Right ventricle myocardium inferior (tissue), 1 donor: ENCODE data around the gene APPL1. TPM values are rescaled to one million over a fixed set of nuclear protein-coding genes. Genes with fewer than 3 reads are reported as not detected.

Experiments used
- ATAC-seq: fragments of 200-7000 bp; cut with Tn5 transposase; one replicate; pipeline ENCODE4 v1.9.1; 2020; ENCODE audit warnings: mild to moderate bottlenecking, moderate library complexity
- DNase-seq: peaks from one replicate; pipeline ENCODE4 v3.0.0; 2021; ENCODE audit errors: missing footprints
- intact Hi-C: fragments of 100-400 bp; cut with DNase I; formaldehyde crosslinking; loops from one replicate; pipeline ENCODE4 v1.11.0; 2022
- long read RNA-seq: library from polyadenylated mRNA; unstranded; transcript quantifications from one replicate; pipeline ENCODE4 v2.0.0, GENCODE V29; 2021
- total RNA-seq: library from RNA; stranded (reverse); fragmentation: NEBNext Ultra II Directional; extraction: Animal tissue kit (Norgen Biotek cat#: 25700); gene quantifications from one replicate; pipeline ENCODE4 v1.2.1, GENCODE V29; 2021
- donor health status: DM: no; HTN: yes; CAD: no; lungs with severe emphysema.

The APPL1 gene, protein sequence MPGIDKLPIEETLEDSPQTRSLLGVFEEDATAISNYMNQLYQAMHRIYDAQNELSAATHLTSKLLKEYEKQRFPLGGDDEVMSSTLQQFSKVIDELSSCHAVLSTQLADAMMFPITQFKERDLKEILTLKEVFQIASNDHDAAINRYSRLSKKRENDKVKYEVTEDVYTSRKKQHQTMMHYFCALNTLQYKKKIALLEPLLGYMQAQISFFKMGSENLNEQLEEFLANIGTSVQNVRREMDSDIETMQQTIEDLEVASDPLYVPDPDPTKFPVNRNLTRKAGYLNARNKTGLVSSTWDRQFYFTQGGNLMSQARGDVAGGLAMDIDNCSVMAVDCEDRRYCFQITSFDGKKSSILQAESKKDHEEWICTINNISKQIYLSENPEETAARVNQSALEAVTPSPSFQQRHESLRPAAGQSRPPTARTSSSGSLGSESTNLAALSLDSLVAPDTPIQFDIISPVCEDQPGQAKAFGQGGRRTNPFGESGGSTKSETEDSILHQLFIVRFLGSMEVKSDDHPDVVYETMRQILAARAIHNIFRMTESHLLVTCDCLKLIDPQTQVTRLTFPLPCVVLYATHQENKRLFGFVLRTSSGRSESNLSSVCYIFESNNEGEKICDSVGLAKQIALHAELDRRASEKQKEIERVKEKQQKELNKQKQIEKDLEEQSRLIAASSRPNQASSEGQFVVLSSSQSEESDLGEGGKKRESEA
- total RNA-seq, result 43.6 TPM
- long read RNA-seq, full-length matches to known transcripts, result 10 of 24 reads
- long read RNA-seq, partial matches to known transcripts, result 8 of 24 reads
- long read RNA-seq, other reads (novel, unspliced or antisense), result 6 of 24 reads

DNA sequence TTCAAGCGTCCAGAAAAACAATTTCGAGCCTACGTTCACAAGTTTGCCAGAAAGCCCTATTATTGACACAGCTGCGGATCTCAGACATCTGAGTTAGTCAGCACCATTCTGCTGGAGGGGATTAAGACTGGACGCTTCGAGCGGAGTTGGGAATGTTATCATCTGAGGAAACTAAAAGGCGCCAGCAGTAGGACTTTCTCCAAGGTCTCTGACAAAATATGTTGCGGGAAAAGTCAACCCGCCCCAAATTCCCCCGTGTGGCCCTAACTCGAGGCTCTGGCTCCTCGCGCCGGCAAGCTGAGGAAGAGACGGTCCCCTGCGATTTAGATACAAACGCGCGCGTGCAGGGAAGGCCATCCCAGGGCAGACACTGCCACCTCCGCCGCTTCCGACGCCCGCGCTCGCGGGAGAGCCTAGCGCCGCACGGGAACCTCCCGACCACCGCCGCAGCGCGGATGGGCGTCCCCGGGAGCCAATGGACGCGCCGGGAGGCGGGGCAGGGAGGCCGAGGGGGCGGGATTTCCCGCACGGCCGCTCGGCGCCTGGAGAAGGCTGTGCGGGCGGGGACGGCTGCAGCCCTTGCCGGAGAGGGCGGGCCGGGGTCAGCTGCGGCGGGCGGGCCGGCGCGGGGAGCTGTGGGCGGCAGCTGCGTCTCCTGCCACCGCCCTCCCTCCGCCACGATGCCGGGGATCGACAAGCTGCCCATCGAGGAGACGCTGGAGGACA lies at the start of gene APPL1:
Gene APPL1 (plus strand): TSS at position 526 of the 726 bp plus-strand sequence. CDS start 155 bp downstream, at position 681.
- peak; percentile 99 for ATAC-seq
- intact Hi-C loops, result loop anchor here (2.0 to 5.0 kb wide), 3 partner anchors 57 to 530 kb away; partner anchors contain the start of gene SLMAP

DNA sequence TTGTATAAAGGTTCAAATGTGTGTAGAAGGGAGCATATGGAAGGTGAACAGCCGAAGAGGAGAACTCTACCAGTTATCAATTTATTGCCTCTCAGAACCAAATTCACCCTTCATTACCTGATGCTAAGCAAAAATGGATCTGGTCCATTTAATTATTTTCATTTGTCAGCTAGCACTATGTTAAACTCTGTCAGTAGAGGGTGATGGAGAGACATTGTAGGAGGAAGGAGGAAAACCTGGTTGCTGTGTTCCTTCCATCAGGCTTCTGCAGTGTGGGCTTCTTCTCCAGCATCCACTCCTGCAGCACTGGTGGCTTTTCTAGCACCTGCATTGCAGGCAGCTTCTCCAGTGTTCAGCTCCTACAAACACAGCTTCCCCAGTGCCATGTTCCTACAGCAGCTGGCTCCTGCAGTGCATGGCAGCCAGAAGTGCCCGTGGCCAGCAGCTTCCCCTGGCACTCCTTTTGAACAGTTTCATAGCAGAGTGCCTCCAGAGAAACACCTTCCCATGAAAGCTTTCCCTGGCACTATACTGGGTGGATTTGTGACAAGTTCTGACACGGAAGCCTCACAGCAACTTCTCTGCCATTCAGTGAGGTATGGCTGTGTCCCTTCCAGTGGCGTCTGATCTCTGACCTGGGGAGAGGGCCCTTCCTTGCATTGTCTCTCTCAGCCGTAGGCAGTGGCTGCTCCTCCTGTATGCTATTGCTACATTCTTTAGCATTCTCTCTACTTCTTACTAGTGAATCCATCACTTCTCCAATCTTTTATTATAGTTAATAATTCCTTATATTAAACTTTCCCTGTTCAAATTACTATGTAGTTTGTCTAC lies 47.7 kb upstream of the APPL1 start:
- DNase-seq (no peak), ATAC-seq (no peak)
- intact Hi-C loops, result no loop called here

More for the DNA sequence above, at the start of gene APPL1:
- DNase-seq, result peak; percentile 96

DNA sequence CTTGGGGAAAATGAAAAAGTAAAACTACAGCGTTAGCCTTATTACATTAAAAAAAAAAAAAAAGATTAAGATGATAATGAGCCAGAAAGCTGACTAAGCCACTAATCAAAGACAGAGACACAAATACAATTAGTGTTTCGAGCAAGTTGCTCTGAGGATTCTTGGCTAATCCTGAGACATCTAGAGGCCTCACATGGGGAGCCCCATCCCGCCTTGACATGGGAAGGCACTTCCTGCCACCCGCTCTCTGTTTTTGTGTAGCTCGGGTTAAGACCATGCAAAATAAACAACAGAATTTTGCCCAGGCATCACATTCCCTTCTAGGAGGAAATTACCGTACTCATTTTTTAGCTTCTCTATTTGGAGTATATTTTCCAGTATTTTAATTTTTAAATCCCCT lies 43.0 kb upstream of the APPL1 start:
- ATAC-seq (no peak), DNase-seq (no peak)
- intact Hi-C loops, result no loop called here

DNA sequence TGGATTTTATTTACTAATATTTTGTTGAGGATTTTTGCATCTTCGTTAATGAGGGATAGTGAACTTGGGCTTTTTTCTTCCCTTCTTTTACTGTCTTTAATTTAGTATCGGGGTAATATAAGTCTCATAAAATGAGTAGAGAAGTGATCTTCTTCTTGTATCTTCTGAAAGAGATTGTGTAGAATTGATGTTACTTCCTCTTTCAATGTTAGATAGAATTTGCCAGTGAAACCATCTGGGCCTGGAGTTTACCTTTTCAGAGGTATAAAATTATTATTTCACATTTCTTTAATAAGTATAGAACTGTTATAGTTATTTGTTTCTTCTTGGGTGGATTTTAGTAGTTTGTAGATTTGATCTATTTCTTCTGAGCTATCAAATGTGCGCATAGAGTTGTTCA lies 35.5 kb upstream of the APPL1 start:
- DNase-seq (no peak), ATAC-seq (no peak)
- intact Hi-C loops, result no loop called here

DNA sequence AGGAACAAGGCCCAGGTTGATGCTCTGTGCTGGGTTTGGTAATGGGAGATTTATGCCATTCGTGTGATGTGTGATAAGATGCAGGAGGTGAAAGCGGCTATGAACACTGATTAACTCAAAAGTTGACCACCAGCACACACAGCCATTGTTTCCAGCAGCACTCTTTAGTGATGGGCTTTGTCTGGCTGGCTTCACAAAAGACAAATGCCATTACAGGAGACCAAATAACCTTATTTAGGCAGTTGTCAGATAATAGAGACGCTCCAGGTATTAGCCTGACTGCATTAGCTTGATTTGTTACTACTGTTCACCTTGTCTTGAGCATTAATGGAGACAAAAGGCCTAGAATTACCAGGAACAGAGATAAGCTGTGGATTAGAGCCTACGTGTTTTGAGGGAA lies 32.9 kb upstream of the APPL1 start:
- no peak for ATAC-seq
- no peak for DNase-seq
- intact Hi-C loops, result no loop called here

DNA sequence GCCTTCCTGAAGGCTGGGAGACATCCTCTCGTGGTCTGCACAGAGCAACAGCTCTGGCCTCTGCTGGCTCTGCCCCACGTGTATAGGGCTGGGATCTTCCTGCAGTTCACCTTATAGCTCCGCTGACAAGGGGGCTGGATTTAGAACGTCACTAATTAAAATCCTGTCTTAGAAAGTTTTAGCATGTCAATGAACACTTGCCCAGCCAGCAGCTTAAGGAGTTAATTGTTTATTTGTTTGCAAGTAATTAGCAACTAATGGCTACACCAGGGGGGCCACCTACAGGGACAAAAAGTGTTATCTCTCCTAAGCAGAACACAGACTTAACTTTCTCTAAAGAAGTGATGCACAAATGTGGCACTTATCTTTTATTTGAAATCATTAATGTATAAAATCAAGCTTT lies 27.6 kb upstream of the APPL1 start, which contains the start of gene HESX1:
Gene HESX1 (minus strand): TSS at position 84 of the 403 bp plus-strand sequence. CDS start 60 bp downstream, at position 24.
- intact Hi-C loops, result no loop called here
- ATAC-seq, result no peak
- DNase-seq, result no peak

DNA sequence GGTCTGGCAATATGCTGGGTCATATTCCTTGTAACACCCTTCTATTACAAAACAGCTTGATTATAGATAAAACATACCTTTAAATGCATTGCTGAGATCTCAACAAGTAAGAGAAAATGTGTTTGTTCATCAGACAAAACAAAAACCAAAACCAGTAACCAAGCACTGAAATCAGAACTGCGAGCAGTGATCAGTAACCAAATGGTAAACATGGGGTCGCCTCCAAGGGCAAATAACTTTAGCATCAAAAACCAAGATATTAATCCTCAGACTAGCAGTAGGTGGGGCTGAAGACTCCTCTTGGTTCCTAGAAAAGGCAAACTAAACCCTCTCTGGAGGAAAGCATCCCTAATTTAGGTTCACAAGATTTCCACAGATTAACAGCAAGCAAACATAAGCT lies 21.1 kb upstream of the APPL1 start:
- no peak for ATAC-seq
- DNase-seq, result no peak
- intact Hi-C loops, result no loop called here

DNA sequence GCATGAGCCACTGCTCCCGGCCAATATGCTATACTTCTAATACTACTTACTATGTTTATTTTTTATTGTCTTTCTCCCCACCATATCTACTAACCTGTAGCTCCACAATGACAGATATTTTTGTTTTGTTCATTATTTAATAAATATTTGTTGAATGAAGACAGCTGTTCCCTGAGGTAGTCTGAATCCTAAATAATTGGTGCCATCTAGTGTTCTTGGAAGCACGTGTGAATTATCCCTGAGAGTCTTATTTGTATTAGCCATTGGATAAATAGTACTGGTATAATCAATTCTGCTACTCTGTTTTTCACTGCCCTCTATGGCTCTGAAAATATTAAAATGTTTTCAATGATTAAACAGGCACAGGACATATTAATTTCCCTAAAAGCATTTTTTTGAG lies 5.6 kb upstream of the APPL1 start:
- ATAC-seq, result peak; percentile 52
- intact Hi-C loops, result loop anchor here (5.0 kb wide), 1 partner anchor 230 kb away; no protein-coding TSS in a partner anchor

DNA sequence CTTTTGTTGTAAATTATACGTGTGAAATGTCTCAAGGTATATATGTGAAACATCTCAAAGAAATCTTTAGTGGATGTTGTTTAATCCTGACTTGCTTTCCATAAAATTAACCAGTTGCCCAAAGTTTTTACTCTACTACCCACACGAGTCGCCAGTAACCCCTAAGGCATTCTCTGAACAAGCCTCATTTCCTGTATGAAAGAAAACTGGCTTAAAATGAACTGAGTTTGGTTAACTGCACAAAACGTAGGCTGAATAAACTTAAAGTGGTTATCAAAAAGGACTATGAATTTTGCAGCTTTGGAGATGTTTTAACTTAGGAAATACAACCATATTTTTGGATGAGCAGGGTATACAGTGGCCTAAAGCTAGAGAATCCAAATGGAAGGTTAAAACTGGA lies 2.7 kb upstream of the APPL1 start:
- ATAC-seq (no peak), DNase-seq (no peak)
- intact Hi-C loops, result loop anchor here (5.0 kb wide), 2 partner anchors 233 to 532 kb away; partner anchors contain the start of gene SLMAP

More for the DNA sequence above, 5.6 kb upstream of the APPL1 start:
- no peak for DNase-seq

DNA sequence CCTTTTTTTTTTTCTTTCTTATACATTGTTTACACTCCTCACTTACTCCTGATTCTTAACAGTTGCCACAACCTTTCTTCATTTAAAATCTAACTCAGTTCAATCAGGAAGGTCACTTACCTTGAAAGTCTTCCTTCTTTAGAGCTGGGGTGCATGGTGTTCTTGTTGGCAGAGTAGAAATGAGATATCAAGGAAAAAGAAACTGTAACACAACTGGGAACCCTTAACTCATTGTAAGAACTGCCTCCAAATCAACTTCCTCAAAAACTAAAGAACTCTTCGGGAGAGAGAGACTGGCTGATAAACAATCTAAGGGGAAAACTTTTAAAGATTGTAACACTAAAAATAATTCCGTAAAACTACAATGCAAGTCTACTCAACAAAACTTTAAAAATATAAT lies 1.4 kb upstream of the APPL1 start:
- ATAC-seq (no peak), DNase-seq (no peak)
- intact Hi-C loops, result loop anchor here (2.0 to 5.0 kb wide), 3 partner anchors 55 to 531 kb away; partner anchors contain the start of gene SLMAP

DNA sequence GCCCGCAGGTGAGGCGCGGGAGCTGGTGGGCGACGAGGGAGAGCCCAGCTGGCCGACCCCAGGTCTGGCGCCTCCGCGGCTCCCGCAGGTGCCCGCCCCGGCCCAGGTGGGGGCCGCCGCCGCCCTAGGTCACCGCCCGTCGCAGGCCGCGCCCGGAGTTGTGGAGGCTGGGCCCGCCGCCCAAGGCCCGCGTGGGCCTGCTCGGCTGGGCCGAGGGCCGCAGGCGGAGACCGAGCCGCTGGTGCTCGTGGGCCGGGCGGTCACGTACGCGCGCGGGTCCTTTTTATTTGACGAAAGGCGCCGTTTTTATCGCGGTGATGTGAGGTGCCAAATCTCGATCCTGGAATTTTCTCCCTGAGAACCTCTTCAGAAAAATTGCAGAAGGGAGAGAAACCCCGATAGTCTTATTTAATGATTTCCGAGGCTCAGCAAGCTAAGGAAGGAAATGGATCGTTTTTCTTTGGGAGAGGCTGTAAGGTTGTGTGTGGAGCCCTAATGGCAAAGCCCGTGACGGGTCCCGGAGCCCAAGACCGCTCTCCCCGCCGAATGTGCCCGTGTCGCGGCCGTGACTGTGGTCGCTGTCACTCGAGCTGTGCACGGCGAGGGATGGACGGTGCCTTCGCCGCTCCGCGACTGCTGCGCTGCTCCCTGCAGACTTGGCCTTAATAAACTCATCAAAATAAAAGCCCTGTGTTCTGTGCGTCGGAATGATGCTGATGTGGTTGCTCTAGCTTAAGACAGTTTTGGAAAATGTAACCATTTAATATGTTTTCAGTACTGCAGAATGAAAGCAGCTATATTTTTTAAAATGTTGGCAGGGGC lies 612 bp downstream of the APPL1 start:
- ATAC-seq (peak; percentile 70), DNase-seq (peak; percentile 80)
- intact Hi-C loops, result loop anchor here (2.0 to 5.0 kb wide), 3 partner anchors 57 to 529 kb away; partner anchors contain the start of gene SLMAP

DNA sequence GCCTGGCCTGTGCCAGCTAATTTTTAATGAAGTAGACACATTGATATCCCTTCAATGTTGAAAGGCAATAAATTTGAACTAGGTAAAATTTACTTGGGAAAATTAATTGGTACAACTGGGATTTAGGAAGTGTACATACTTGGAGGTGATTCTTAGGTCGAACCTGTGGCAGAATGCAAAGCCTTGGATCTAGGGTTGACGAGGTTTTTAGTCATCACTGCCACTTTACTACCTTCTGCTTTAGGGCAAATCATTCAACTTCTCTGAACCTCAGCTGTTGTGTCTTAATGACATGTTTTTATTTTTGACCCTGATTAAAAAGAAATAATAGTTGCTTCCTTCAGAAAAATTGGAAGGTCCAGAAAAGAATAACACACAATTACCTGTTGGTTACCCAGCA lies 2.5 kb downstream of the APPL1 start:
- intact Hi-C loops, result no loop called here
- no peak for DNase-seq
- no peak for ATAC-seq

DNA sequence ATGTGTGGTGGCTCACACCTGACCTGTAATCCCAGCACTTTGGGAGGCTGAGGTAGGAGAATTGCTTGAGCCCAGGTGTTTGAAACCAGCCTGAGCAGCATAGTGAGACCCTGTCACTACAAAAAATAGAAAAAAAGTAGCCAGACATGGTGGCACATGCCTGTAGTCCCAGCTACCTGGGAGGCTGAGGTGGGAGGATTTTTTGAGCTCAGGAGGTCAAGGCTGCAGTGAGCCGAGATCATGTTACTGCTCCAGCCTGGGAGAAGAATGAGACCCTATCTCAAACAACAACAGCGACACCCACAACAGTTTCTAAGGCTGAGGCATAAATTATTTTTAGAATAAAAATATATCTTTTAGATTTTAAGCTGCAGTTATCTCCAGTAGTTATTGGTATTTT lies 6.3 kb downstream of the APPL1 start:
- intact Hi-C loops, result no loop called here
- no peak for ATAC-seq
- no peak for DNase-seq

DNA sequence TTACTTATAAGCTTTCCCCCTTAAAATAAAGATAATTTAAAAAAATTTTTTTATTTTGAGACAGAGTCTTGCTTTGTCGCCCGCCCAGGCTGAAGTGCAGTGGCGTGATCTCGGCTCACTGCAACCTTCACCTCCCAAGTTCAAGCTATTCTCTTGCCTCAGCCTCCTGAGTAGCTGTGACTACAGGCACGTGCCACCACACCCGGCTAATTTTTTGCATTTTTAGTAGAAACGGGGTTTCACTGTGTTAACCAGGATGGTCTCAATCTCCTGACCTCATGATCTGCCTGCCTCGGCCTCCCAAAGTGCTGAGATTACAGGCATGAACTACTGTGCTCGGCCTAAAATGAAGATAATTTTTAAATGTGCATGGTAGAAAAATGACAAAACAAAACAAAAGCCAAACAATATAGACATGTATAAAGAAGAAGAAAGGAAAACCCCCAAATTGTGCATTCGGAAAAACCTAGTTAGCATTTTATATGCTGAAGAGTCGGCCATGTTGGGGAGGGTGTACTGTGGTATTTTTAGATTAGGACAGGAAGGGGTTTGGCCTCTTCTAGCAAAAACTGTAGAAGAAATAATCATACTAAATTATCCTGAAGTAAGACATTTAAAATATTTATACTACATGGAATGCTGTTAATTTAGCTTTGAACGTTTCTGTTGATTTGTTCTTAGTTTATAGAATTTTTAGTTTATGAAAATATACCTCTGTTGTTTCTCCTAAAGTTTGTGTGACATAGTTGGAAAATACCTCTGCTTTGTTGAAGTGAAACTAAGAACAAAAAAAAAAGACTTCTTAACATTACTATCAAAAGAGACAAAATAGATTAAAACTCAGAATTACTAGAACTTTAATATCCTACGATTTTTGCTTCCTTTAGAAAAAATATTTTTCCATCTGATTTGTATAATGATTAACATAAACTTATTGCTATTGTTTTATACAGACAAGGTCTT lies 7.4 kb downstream of the APPL1 start:
- intact Hi-C loops, result no loop called here
- ATAC-seq (no peak), DNase-seq (no peak)

DNA sequence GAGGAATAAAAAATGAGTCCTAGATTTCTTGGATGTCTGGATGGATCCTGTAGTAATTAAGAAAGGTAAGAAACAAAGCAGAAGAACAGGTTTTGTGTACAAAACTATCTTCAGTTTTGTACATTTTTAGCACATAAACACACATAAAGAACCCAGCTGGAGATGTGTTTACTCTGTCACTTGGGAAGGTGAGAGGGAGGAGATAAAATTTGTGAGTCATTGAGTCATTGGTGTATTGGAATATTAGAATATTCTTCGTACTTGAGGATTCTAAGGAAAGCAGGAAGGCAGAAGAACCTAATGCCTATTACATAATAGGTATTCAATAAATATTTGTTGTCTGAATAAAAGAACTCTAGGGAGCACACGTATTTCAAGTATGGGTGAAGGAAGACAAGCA lies 17.4 kb downstream of the APPL1 start:
- intact Hi-C loops, result no loop called here
- no peak for DNase-seq
- no peak for ATAC-seq

DNA sequence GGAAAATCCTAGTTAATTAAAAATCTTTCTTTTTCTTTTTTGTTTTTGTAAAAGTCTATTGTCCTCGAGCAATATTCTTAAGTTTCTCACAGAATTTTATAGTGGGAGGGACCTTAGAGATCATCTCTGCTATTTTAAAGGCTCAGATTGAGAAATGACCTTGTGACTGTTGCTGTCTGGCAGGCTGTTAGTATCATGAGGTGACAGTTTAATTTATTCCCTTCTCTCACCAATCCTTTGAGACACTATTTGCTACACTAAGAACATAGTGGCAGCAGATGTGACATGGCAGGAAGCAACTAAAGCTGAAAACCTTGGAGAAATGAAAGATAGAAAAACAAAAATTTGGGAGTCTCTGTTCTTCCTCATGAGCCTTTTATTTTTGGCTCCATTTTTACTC lies 24.9 kb downstream of the APPL1 start:
- ATAC-seq, result peak; percentile 66
- intact Hi-C loops, result no loop called here
- no peak for DNase-seq
